NCI-H146 treated with DMSO at 0.1 percent for 48 hours (cell line): ENCODE data around the gene TSGA10.
"Not testable (repeated sequence)": the region's sequence is repeated elsewhere in the genome, so short reads cannot be mapped to it uniquely, and the experiment has no call there.

Experiments
- DNase-seq: peaks from one replicate; lab custom pipeline; 2025; ENCODE audit not compliant: unreplicated experiment; lab: John Stamatoyannopoulos, UW

Gene TSGA10

DNA sequence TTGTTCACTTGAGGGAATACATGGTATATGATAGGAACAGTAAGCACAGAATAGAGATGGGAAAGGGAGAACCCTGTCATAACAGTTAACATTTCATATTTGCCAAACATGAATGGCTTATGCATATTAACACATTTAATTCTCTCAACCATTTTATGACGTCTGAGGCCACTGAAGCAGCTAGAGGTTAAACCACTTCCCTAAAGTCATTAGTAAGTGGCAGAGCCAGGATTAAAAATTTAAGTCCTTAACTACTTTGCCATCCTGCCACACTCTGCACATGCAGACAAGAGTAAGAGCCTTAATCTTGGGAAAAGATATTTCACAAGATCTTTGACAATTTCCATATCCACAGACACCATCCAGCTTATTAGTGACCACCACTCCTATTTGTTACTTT lies 2.1 kb upstream of the TSGA10 start:
- no peak for DNase-seq

GRCh38 chr2:99153921-99154604 lies 679 bp downstream of the TSGA10 start:
- no peak for DNase-seq

GRCh38 chr2:99152199-99152895 lies 2.4 kb downstream of the TSGA10 start:
- DNase-seq = no peak

GRCh38 chr2:99150706-99151105 lies 4.0 kb downstream of the TSGA10 start:
- no peak for DNase-seq

GRCh38 chr2:99141110-99142108 lies 13.3 kb downstream of the TSGA10 start, which contains the start of gene C2orf15:
Gene C2orf15, plus strand, starts transcription at chr2:99141707. Its CDS starts 8,852 bp downstream, at chr2:99150559.
- DNase-seq = peak; percentile 96

GRCh38 chr2:99140860-99141109 lies 14.0 kb downstream of the TSGA10 start:
- no peak for DNase-seq

DNA sequence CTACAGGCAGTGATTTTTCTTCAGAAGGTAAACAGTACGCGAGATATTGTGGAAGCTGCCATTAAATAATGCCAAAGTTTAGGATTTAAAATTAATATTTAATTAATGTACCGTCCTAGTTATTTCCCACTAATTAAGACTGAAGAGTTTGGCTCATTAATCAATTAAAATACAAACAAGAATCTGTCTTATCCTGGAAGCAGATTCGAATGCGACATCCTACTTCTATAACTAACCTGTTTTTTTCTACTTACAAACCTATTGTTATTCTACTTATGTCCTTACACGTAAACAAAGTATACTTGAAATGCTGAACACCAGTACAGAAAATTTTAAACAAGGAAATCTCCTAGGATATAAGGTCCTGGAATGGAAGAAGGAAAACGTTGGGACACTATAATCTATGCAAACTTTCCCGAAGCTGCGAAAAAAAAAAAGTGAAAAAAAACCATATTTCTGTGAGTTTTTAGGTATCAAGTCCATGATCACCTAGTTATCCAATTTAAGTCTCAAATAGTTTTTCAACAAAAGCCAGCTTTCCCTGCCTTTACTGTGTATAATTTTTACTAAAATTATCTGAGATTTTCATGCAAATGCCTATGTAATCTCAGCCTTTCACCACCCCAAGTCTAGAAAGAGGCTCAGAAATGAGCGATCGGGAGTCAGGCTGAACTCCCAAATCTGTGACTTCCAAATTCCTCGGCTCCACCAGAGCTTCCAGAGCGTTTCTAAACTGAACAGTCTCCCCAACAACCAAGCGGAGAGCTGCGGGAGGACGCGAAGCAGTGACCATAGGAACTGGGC lies 14.5 kb downstream of the TSGA10 start:
- no peak for DNase-seq

DNA sequence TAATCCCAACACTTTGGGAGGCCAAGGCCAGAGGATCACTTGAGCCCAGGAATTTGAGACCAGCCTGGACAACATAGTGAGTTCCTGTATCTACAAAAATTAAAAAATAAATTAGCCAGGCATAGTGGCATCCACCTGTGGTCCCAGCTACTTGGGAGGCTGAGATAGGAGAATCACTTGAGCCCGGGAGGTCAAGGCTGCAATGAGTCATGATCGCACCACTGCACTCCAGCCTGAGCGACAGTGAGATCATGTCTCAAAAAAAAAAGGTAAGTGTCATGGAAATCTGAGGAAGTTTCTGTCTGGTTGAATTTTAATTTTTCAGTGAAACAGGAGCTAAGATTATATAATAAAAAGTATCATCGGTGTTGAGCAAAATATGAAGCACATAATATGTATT lies 15.7 kb downstream of the TSGA10 start:
- no peak for DNase-seq

DNA sequence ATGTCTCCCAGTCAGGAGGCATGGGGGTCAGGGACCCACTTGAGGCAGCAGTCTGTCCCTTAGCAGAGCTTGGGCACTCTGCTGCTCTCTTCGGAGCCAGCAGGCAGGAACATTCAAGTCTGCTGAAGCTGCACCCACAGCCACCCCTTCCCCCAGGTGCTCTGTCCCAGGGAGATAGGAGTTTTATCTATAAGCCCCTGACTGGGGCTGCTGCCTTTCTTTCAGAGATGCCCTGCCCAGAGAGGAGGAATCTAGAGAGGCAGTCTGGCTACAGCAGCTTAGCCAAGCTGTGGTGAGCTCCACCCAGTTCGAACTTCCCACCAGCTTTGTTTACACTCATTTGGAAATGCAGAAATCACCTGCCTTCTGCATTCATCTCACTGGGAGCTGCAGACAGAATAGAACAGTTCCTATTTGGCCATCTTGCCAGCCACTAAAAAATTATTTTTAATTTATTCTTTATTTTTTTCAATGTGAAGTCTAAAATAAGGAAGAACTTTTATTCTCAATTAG lies 19.6 kb downstream of the TSGA10 start:
- DNase-seq = not testable (repeated sequence)

- DNase-seq = no peak
Measured at GRCh38 chr2:99127981-99128380, 26.8 kb downstream of the TSGA10 start.

GRCh38 chr2:99112617-99113016 lies 42.1 kb downstream of the TSGA10 start:
- DNase-seq = no peak

DNA sequence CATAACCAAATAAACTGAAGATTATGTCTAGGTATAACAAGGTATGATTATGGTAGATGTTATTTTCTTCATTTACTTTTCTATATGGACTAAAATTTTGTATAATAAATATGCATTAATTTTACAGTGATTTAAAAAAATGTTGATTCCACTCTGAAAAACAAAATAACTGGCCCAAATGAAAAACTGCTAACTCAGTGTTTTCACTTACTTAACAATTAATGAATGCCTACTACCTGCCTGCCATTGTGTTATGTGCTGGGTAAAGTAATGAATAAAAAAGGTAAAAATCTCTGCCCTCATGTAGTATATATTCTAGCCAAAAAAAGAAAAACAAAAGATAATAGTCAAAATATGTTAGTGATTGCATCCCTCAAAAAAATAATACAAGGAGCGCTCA lies 42.8 kb downstream of the TSGA10 start:
- no peak for DNase-seq

DNA sequence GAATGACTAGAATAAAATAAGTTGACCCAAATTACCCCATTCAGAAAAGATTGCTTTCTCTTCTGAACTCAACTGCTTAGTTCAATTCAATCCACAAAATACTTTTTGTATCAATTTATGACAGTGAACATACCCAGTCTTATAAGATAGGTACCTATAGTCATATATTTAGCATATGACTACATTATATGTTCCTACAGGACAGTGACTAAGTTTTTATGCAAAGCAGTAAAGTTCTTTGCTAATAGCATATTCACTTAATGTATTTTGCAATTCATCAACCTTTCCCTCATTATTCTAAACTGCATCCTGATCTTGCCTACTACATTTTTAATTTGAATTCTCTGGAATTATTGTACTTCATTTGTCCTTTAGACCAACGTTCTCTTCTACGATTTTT lies 43.5 kb downstream of the TSGA10 start:
- no peak for DNase-seq

- DNase-seq = no peak
Measured at GRCh38 chr2:99106913-99107312, 47.8 kb downstream of the TSGA10 start.

GRCh38 chr2:99104006-99104405 lies 50.7 kb downstream of the TSGA10 start:
- DNase-seq = no peak

DNA sequence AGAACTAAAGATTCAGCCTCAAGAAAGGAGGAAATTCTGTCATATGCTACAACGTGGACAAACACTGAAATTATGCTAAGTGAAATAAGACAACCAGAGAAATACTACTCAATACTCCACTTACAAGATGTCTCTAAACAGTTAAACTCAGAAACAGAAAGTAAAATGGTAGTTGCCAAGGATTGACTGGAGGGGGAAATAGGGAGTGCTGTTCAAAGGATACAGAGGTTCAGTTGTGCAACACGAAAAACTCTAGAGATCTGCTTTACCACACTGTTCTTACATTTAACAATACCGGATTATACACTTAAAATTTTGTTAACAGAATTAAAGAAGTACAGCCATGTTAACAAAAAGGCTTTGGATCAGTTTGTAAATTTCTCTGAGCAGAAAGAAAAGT lies 53.0 kb downstream of the TSGA10 start:
- no peak for DNase-seq

GRCh38 chr2:99096728-99097127 lies 58.0 kb downstream of the TSGA10 start:
- no peak for DNase-seq

DNA sequence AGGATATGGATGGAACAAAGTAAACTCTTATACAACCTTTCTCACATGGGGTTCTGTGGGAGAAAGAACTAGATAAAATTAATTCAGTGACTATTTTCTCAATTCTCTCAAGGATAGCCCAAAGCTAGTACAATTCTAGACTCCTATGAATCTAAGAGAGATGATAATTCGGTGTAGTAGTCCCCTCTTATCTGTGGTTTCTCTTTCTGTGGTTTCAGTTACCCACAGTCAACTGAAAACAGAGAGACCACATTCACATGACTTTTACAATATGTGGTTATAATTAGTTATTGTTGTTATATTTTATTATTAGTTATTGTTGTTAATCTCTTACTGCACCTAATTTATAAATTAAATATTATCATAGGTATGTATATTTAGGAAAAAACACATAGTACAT lies 66.7 kb downstream of the TSGA10 start:
- DNase-seq = no peak

- no peak for DNase-seq
Measured at GRCh38 chr2:99086385-99086784, 68.4 kb downstream of the TSGA10 start.

DNA sequence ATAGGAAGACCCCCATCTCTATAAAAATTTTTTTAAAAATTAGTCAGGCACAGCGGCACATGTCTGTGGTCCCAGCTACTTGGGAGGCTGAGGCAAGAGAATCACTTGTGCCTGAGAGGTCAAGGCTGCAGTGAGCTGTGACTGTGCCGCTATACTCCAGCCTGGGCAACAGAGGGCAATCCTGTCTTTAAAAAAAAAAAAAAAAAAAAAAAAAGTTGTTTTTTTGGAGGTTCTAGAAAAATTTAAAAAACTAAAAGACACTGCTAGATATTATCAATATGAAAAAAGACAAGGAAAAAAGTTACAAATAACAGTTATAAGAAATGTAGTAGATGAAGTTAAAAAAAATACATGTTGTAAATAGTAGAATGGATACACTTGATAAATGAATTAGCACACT lies 69.3 kb downstream of the TSGA10 start:
- DNase-seq = no peak

GRCh38 chr2:99084256-99084655 lies 70.5 kb downstream of the TSGA10 start:
- DNase-seq = no peak
